OCI-LY7 (cell line): ENCODE measurements around the gene COBL. TPM values are rescaled to one million over a fixed set of nuclear protein-coding genes. Genes with fewer than 3 reads are reported as not detected.

Source experiments
- BruUV-seq: library from RNA; stranded (reverse); fragments of 400-500 nt; replicated peaks from 2 replicates; lab custom pipeline; 2021; lab: Mats Ljungman, UMichigan
- CTCF ChIA-PET: fragments of 300-600 bp; sonication (Branson Sonifier 250); formaldehyde crosslinking; loops from one replicate; lab custom pipeline; 2022; ENCODE audit warnings: antibody characterized with exemption; ENCODE audit not compliant: unreplicated experiment; lab: Charles Lee
- POLR2A ChIA-PET: fragments of 300-600 bp; sonication (Branson Sonifier 250); formaldehyde crosslinking; loops from one replicate; lab custom pipeline; 2022; ENCODE audit warnings: antibody characterized with exemption; lab: Charles Lee
- DNase-seq: peaks from one replicate; pipeline ENCODE4 v3.0.0-alpha.2; 2015; ENCODE audit warnings: low spot score
- H2AFZ ChIP-seq: fragments of 200-600 bp; sonication (generic), shearing (Covaris generic); 2 replicates; pipeline ENCODE4 v1.6.1; 2014; ENCODE audit warnings: mild to moderate bottlenecking, antibody characterized with exemption, low read length, moderate library complexity
- H3K27ac ChIP-seq: fragments of 200-600 bp; sonication (generic); 2 replicates; pipeline ENCODE4 v1.5.1; 2014; ENCODE audit warnings: mixed run types, low read depth, mild to moderate bottlenecking, moderate library complexity, low read length, inconsistent platforms; ENCODE audit not compliant: poor library complexity, severe bottlenecking
- H3K36me3 ChIP-seq: fragments of 200-600 bp; sonication (generic); 2 replicates; pipeline ENCODE4 v1.6.1; 2014; ENCODE audit warnings: mild to moderate bottlenecking, antibody characterized with exemption, low read length, moderate library complexity, mixed read lengths; ENCODE audit not compliant: insufficient read depth
- H3K4me1 ChIP-seq: fragments of 200-600 bp; sonication (generic); 2 replicates; pipeline ENCODE4 v1.5.1; 2014; ENCODE audit warnings: mild to moderate bottlenecking, low read length; ENCODE audit not compliant: insufficient read depth, poor library complexity, severe bottlenecking
- H3K4me2 ChIP-seq: fragments of 200-600 bp; sonication (generic); 2 replicates; pipeline ENCODE4 v1.6.1; 2014; ENCODE audit warnings: mild to moderate bottlenecking, low read length
- H3K4me3 ChIP-seq: fragments of 200-600 bp; sonication (generic); 2 replicates; pipeline ENCODE4 v1.5.1; 2014; ENCODE audit warnings: mild to moderate bottlenecking, low read depth, low read length; ENCODE audit not compliant: poor library complexity, severe bottlenecking
- H3K79me2 ChIP-seq: fragments of 200-600 bp; sonication (generic); 2 replicates; pipeline ENCODE4 v1.6.1; 2016; ENCODE audit warnings: low read depth, mild to moderate bottlenecking, low read length, moderate library complexity, mixed read lengths; ENCODE audit not compliant: insufficient read depth
- H3K9me2 ChIP-seq: fragments of 200-600 bp; sonication (generic); 2 replicates; pipeline ENCODE4 v1.6.1; 2016; ENCODE audit warnings: mild to moderate bottlenecking, low read length, mixed read lengths; ENCODE audit not compliant: insufficient read depth
- H3K9me3 ChIP-seq: fragments of 200-600 bp; sonication (generic); 2 replicates; pipeline ENCODE4 v1.6.1; 2014; ENCODE audit warnings: mild to moderate bottlenecking, mixed run types, low read length, mixed read lengths
- H4K20me1 ChIP-seq: fragments of 200-600 bp; sonication (generic); 2 replicates; pipeline ENCODE4 v1.6.1; 2014; ENCODE audit warnings: mild to moderate bottlenecking, antibody characterized with exemption, low read length, moderate library complexity, mixed read lengths; ENCODE audit not compliant: insufficient read depth
- CTCF ChIP-seq: fragments of 200-600 bp; sonication (generic); conservative IDR thresholded peaks from 2 replicates; pipeline ENCODE4 v1.5.1; 2014; ENCODE audit warnings: mild to moderate bottlenecking, antibody characterized with exemption, low read length, moderate library complexity, mixed read lengths
- EZH2phosphoT487 ChIP-seq: fragments of 200-600 bp; sonication (generic); IDR thresholded peaks from 2 replicates; pipeline ENCODE4 v1.6.1; 2018; ENCODE audit warnings: low read depth, borderline replicate concordance, mild to moderate bottlenecking, mixed run types, antibody characterized with exemption, low read length, moderate library complexity, mixed read lengths
- intact Hi-C: fragments of 100-400 bp; cut with micrococcal nuclease; formaldehyde crosslinking; loops from one replicate; pipeline ENCODE4 v1.10.0; 2022; ENCODE audit not compliant: unreplicated experiment
- total RNA-seq, 2 experiments: library from RNA; depleted of rRNA in 1 of 2; stranded (reverse); fragments of >200 nt in 1 of 2; shearing (Covaris generic) in 1 of 2; gene quantifications; 2 replicates each; pipeline ENCODE4 v1.2.3, GENCODE V29; 2014 to 2022

Gene COBL
- total RNA-seq, 2 experiments from 2014 or later = not detected

- Histone ChIP-seq H3K9me2 (no peaks in the 10 kb centered on the region), H3K9me3 (no peaks in the 10 kb centered on the region), H3K4me3 (no peak overlapping the region), H3K36me3 (no peaks in the 10 kb centered on the region), H3K4me2 (no peak overlapping the region), H3K27ac (no peak overlapping the region), H3K4me1 (no peaks in the 10 kb centered on the region), H3K79me2 (no peaks in the 10 kb centered on the region), H2AFZ (no peak overlapping the region), H4K20me1 (no peaks in the 10 kb centered on the region)
- TF ChIP-seq EZH2phosphoT487 (no peak), CTCF (no peak)
- POLR2A ChIA-PET = no interaction called here
- no peak for DNase-seq
- intact Hi-C loops = no loop called here
- no TSS peak for BruUV-seq
- CTCF ChIA-PET = no interaction called here
Observed at GRCh38 chr7:51180092-51180491, 136.5 kb downstream of the COBL start.

- H4K20me1 ChIP-seq = no peaks in the 10 kb centered on the region
- no peak overlapping the region for H3K4me2 ChIP-seq
- no peak overlapping the region for H3K4me3 ChIP-seq
- no peak for DNase-seq
- H3K4me1 ChIP-seq = no peaks in the 10 kb centered on the region
- no peak overlapping the region for H2AFZ ChIP-seq
- H3K9me2 ChIP-seq = no peaks in the 10 kb centered on the region
- H3K9me3 ChIP-seq = no peaks in the 10 kb centered on the region
- no peaks in the 10 kb centered on the region for H3K79me2 ChIP-seq
- H3K27ac ChIP-seq = no peak overlapping the region
- H3K36me3 ChIP-seq = no peaks in the 10 kb centered on the region
- TF ChIP-seq EZH2phosphoT487 (no peak), CTCF (no peak)
- ChIA-PET POLR2A (interaction anchor here (0.9 to 1.3 kb wide), 2 partner anchors 13 to 17 kb away, joined by 3 read pairs; no protein-coding TSS in a partner anchor), CTCF (no interaction called here)
- intact Hi-C loops = no loop called here
- BruUV-seq = no TSS peak
Observed at GRCh38 chr7:51175992-51176388, 140.6 kb downstream of the COBL start.

- Histone ChIP-seq H3K4me3 (no peak overlapping the region), H3K4me1 (no peaks in the 10 kb centered on the region), H3K79me2 (no peaks in the 10 kb centered on the region), H3K36me3 (no peaks in the 10 kb centered on the region), H3K27ac (no peak overlapping the region), H3K9me2 (no peaks in the 10 kb centered on the region), H4K20me1 (no peaks in the 10 kb centered on the region), H2AFZ (no peak overlapping the region), H3K4me2 (no peak overlapping the region), H3K9me3 (no peaks in the 10 kb centered on the region)
- no peak for TF ChIP-seq EZH2phosphoT487
- no peak for TF ChIP-seq CTCF
- intact Hi-C loops = no loop called here
- no peak for DNase-seq
- no TSS peak for BruUV-seq
- ChIA-PET CTCF (no interaction called here), POLR2A (interaction anchor here (0.9 to 1.3 kb wide), 2 partner anchors 13 to 17 kb away, joined by 3 read pairs; no protein-coding TSS in a partner anchor)
Observed at GRCh38 chr7:51175316-51175991, 141.2 kb downstream of the COBL start.
